Gastroesophageal sphincter (tissue), 3 donors: ENCODE data around the gene APPL2.

Experiments
- CTCF ChIP-seq, 4 experiments: fragments of 200-600 bp in 2 of 4; fragments of 450-650 bp in 2 of 4; sonication (generic) in 1 of 4; IDR thresholded peaks; one replicate each; pipeline ENCODE4 v1.5.1; 2017 to 2019; ENCODE audit warnings: antibody characterized with exemption in 4 of 4, mild to moderate bottlenecking in 2 of 4, moderate library complexity in 2 of 4
- POLR2A ChIP-seq, 2 donors: fragments of 450-650 bp; IDR thresholded peaks; one replicate each; pipeline ENCODE4 v1.6.1; 2017; ENCODE audit warnings: antibody characterized with exemption in 2 of 2, mild to moderate bottlenecking in 2 of 2, moderate library complexity in 1 of 2
- POLR2AphosphoS5 ChIP-seq: sonication (generic); formaldehyde crosslinking; IDR thresholded peaks from one replicate; pipeline ENCODE4 v1.6.1; 2017; ENCODE audit warnings: antibody characterized with exemption

GRCh38 chr12:105167346-105167745 is 68.6 kb downstream of the APPL2 start:
- TF ChIP-seq CTCF (IDR thresholded peaks at IDR 0.05) (no peak), POLR2A (IDR thresholded peaks at IDR 0.05) (no peak), POLR2AphosphoS5 (no peak)
